ENCODE measurements around the gene KXD1. TPM values are rescaled to one million over a fixed set of nuclear protein-coding genes. Genes with fewer than 3 reads are reported as not detected.
"Not testable (repeated sequence)": the region's sequence is repeated elsewhere in the genome, so short reads cannot be mapped to it uniquely, and the experiment has no call there.

Gene KXD1
- total RNA-seq, 1 donor from 2014 or later = 75.2 TPM

DNA sequence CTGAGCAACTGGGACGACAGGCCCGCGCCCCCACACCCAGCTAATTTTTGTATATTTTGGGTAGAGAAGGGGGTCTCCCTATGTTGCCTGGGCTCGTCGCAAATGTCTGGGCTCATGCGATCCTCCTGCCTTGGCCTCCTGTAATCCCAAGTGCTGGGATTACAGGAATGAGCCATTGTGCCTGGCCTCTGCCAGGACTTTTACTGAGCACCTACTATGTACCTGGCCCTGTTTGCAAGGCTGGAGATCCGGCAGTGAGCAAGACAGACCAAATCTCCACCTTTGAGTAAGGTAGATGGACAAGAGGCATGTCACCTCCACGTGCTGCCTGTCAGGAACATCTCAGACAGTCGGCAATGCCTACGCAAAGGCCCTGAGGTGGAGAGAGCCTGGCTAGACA, 21.2 kb upstream of the KXD1 start:
- no peak for DNase-seq (ENCODE audit: low read depth, low spot score)

GRCh38 chr19:18537431-18537830, 20.2 kb upstream of the KXD1 start:
- no peak for DNase-seq (ENCODE audit: low read depth, low spot score)

DNA sequence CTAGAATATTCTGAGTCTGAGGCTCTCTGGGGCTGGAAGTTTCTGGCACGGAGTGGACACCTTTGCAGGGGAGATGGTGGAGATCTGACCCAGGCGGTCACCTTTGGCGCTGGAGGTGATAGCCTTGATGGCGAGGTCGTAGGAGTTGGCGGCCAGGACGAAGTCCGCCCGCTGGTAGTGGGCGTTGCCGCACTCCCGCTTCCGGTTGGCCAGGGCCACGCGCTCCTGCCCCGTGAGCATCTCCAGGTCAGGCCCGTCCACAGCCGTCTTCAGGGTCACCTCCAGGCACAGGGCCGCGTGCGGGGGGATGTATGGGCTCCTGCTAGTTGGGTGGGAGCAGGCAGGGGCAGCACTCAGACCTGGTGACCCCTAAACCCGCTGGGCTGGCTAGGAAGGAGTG, 19.6 kb upstream of the KXD1 start:
- DNase-seq (ENCODE audit: low read depth, low spot score) = no peak

- no peak for DNase-seq (ENCODE audit: low read depth, low spot score)
Measured at GRCh38 chr19:18539372-18539771, 18.3 kb upstream of the KXD1 start.

GRCh38 chr19:18540200-18540599, 17.5 kb upstream of the KXD1 start:
- not testable (repeated sequence) for DNase-seq (ENCODE audit: low read depth, low spot score)

DNA sequence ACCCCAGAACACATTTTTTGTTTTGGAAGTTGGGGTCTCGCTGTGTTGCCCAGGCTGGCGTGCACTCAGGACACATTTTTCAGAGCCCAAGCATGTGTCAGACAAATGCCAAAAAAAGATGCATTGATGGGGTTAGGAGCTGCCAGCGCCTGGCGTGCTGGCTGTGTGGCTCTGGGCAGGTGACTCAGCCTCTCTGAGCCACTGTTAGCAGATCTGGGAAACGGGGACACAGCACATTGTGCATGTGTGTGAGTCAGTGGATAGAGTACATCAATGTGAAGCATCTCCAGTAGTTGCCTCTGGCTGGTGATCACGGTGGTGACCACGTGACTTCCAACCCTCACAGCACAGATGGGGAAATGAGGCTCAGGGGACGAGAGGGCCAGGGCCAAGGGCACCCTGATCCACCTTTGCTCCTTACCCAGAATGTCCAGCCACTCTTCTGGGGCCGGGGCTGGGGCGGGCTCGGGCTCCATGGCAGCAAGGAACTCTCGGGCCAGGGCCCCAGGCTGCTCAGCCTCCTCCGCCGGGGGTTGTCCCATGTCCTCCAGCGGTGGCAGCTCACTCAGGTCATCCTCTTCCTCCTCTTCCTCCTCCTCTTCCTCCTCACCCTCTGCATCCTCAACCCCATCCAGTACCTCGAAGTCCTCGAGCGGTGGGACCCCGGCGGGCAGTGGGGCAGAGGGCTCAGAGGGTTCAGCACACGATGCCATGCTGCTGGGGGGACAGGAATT, 16.2 kb upstream of the KXD1 start:
- DNase-seq (ENCODE audit: low read depth, low spot score) = no peak

- DNase-seq (ENCODE audit: low read depth, low spot score) = no peak
Measured at GRCh38 chr19:18541992-18542940, 15.4 kb upstream of the KXD1 start.

DNA sequence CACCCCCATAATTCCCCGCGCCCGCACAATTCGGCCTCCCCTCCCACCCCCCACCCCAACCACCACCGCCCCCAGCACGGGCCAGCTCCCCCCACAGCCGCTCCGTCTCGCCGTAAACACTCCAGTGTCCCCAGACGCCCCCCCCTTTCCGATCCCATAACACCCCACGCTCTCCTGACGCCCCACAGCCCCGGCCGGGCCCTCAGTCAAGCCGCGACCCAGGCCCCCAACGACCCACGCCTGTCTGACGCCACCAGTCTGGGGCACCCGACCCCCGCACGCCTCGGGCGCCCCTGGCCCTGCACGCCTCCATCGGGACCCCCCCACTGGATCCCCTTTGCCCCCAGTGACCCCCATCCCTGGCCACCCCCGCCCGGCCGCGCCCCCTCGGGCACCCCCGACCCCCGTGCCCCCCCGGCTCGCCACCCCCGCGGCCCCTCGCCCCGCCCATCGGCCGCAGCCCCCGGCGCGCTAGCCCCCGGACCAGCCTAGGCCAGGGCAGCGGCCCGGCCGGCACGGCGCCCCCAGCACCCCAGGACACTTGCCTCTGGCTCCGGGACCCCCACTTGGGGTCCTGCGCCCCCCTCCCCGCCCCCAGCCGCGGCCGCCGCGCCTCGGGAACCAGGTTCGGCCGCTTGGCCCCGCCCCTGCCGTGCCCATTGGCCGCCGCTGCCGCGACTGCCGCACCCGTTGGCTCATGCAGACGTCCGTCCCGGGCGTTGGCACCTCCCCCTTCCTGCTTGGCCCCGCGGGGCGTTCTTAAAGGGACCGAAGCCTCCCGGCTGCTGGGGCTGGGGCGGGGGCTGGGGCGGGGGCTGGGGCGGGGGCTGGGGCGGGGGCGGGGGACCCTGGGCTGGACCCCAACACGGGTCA, 14.5 kb upstream of the KXD1 start, which contains the start of gene FKBP8:
Gene FKBP8, minus strand, starts transcription at position 633 of the 873 bp plus-strand sequence. CDS start 1,603 bp downstream, outside the sequence.
- no peak for DNase-seq (ENCODE audit: low read depth, low spot score)

DNA sequence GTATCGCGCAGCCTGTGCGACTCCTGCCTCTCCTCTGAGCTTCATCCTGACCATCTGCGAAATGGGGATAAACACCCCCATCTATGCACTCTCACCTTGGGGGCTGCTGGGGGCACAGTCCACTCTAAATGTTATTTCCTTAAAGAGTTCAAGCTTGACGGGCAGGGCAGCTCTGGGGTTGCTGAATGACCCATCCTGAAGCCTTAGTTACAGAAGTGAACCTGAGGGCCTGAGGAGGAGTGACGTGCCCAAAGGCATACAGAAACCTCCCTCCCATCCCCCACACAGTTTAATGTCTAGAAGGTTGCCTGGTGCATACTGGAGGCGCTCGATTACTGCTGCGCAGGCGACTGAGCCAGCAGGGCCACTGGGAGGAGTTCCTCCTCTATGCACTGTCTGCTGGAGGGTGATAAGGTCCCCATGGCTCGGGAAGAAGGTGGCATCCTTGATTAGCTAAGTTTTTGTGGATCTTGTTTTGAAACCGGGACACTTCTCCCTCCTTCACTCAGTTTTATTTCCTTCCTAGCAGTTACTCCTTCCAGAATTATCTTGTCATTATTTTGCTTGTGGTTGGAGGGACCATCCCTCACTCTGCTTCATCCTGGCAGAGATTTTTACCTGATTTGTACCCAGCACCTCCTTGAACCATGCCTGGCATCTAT, 13.7 kb upstream of the KXD1 start:
- DNase-seq (ENCODE audit: low read depth, low spot score) = no peak

DNA sequence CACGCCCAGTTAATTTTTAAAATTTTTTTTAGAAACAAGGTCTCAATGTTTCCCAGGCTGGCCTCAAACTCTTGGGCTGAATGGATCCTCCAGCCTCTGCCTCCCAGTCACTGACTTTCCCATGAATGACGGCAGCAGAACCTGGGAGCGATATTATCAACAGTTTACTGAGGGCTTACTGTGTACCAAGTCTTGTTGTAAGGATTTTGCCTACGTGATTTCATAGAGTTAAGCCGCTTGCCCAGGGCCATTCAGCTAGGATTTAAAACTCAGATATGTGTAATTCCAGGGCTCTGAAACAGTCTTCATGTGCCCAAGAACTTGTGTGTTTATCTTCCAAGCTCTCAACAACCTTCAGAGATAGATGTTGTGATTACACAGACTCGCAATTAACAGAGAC, 6.0 kb upstream of the KXD1 start:
- DNase-seq (ENCODE audit: low read depth, low spot score) = no peak

DNA sequence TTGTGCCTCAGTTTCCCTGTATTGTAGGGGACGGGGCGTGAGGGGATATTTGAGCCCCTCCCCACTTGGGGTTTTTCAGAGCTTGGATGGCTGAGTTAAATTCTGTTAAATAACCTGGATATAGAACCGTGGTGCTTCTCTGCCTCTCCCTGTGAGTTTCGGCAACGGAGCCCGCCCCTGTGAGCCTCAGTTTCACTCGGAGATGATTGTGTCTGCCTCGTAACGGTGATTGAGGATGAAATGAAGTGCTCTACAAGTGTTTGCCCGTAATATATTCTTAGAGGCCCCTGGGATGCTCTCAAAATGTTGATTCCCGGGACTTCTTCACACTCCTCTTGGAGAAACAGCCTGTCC, 509 bp downstream of the KXD1 start:
- DNase-seq (ENCODE audit: low read depth, low spot score) = no peak

DNA sequence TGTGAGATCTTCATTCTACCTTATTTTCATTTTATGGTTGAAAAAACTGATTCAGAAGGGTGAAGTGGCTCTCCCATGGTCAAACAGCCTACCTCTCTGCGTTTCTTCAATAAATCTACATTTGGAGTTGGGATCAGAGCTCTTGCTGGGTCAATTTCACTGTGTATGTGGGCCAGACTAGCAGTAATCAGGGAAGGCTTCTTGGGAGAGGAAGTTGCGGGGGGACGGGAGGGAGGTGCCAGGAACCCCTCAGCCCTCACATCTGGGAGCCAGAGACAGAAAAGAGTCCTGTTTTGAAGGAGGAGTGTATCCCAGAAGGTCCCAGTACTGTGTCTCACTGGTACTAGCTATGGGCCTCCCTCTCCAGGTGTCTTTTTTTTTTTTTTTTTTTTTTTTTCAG, 934 bp downstream of the KXD1 start:
- no peak for DNase-seq (ENCODE audit: low read depth, low spot score)

GRCh38 chr19:18559685-18560084, 2.0 kb downstream of the KXD1 start:
- DNase-seq (ENCODE audit: low read depth, low spot score) = no peak

GRCh38 chr19:18562086-18562485, 4.4 kb downstream of the KXD1 start:
- peak; percentile 62 for DNase-seq (ENCODE audit: low read depth, low spot score)

DNA sequence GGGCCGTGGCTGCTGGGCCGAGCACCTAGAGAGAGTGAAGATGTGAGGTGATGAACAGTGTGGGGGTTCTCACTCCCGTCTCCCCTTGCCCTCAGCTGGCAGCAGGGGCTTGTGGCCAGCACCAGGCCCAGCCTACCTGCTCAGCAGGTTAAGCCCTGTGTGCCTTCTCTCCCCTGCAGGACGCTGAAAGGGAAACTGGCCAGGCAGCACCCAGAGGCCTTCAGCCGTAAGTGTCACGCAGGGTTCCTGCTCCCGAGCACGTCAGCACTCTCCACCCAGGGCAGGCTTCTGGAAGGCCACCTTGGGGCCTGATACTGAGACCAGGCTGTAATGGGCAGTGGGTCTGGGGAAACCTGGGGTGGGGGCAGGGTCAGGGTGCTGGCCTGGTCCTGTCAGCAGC, 9.3 kb downstream of the KXD1 start:
- no peak for DNase-seq (ENCODE audit: low read depth, low spot score)

DNA sequence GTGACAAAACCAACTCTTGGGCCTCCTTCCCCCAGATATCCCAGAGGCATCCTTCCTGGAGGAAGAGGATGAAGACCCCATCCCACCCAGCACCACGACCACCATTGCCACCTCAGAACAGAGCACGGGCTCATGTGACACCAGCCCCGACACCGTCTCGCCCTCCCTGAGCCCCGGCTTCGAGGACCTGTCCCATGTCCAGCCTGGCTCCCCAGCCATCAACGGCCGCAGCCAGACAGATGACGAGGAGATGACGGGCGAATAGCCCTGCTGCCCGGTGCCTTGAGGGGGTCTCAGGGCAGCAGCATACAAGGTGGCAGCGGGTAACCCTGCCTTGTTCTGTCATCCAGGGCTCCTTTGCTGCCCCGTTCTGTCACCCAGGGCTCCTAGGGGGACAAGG, 10.7 kb downstream of the KXD1 start:
- no peak for DNase-seq (ENCODE audit: low read depth, low spot score)

DNA sequence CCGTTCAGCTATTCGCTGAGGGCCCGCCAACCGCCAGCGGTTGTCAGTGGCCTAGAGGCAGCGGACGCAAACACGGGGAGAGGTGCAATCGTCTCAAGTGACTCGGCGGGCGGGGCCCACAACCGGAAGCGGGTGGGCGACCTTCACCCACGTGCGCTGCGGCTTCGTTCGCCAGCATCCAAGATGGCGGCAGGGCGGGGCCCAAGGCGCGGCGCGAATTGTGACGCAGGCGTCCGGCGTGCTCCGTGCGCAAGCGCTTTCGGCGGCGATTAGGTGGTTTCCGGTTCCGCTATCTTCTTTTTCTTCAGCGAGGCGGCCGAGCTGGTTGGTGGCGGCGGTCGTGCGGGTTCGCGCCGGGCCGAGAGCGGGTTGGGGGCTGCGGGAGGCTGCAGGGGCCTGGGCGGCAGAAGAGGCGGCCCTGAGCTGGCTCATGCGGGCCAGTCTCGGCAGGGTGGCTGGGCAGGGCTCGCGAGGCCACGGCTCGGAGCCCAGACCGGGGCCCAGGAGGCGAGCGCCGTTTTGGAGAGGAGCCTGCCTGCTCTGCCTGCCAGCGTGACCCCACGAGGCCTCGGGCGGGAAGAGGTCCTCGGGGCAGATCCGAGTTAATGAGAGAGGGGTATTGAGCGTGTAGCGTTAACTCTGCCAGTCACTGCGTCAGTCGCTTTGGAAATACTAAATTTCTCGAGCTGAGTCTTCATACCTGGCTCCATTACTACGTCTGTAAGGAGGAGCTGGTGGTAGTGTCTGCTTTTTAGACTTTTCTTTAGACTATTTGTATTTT, 14.1 kb downstream of the KXD1 start, which contains the start of gene UBA52:
Gene UBA52, plus strand, starts transcription at position 294 of the 781 bp plus-strand sequence. CDS start 1,444 bp downstream, outside the sequence.
- peak; percentile 83 for DNase-seq (ENCODE audit: low read depth, low spot score)

DNA sequence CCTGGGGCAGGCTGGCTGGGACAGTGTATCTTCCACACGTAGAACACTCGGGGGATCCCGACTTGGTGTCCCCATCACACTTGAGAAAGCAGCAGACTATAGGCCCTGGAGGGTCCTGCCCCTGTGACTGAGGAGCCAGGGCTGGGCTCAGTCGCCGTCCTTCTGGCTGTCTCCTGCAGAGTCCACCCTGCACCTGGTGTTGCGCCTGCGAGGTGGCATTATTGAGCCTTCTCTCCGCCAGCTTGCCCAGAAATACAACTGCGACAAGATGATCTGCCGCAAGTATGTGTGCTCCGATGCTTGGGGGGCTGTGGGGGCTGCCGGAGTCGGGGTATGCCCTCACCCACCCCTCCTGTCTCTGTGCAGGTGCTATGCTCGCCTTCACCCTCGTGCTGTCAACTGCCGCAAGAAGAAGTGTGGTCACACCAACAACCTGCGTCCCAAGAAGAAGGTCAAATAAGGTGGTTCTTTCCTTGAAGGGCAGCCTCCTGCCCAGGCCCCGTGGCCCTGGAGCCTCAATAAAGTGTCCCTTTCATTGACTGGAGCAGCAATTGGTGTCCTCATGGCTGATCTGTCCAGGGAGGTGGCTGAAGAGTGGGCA, 17.1 kb downstream of the KXD1 start:
- DNase-seq (ENCODE audit: low read depth, low spot score) = no peak

DNA sequence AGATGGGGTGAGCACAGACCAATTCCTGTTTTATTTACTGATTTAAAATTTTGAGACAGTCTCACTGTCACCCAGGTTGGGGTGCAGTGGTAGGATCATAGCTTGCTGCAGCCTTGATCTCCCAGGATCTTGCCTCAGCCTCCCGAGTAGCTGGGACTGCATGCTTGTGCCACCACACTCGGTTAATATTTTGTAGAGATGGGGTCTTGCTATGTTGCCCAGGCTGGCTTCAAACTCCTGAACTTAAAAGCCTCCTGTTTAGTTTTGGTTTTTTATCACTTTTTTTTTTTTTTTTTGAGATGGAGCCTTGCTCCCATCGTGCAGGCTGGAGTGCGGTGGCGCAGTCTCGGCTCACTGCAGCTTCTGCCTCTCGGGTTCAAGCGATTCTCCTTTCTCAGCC, 18.7 kb downstream of the KXD1 start:
- no peak for DNase-seq (ENCODE audit: low read depth, low spot score)

All from pulmonary artery endothelial cell (primary cell).